ENCODE measurements around the gene CLIC1.

CLIC1 gene

DNA sequence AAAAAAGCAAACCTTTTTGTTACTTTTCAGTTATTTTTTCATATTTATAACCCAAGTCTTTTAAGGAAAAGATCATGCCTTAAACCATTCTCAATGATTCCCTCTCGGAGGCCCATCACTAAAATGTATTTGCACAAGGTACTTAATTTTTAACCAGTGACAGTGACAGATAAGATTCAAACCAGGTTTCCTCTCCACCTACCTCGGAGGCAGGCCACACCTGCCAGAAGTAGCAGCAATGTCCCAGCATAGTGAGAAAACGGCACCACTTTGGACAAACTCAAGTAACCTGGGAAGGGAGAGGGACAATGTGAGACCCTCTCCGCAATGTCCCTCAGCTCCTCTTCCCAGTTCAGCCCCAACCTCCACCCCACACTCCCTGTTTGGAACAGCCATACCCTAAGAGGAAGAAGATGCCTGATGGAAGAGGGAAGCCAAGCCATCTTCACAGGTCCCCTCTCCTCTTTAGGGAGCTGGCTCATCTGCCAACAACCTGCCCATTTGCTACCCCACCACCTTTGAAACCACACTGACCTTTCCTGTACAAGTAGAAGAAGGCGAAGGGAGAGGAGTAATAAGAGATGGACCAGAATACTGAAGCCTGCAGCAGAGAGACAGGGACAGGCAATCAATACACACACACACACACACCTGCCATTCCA is 35.5 kb downstream of the CLIC1 start:
- no peak for DNase-seq

DNA sequence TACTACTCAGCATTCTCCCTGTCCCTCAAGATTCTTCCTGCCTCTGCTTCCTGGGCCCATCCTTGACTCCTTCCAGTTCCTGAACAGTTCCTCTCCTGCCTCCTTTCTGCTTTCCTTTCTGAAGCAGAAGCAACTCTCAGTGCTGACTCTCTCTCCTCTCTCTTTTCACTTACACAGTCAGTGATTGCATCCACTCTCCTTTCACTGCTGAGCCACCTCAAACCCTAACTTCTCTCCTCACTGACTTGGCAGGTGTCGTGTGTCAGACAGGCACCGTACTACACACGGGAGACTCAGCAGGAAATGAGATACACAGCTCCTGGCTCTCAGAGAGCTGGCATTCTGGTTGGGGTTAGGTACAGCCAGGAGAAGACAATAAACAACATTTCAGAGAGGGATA is 38.8 kb downstream of the CLIC1 start:
- DNase-seq = no peak

DNA sequence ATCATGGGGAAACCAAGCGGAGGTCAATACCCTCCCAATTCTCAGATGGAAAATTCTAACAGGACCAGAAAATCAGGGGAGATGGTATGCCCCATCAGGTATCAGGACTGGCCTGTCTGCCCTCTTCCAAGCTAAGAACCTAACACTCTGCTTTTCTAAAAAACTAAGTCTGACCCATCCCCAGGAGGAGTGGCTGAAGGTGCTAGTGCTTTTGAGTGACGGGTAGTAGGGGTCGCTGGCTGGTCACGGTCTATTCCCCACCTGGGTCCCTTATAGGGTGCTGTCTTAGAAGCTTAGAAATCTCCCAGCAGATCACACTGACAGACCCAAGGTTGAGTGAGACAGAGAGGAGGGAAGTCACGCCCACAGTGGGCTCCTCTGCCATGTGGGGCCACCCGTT is 42.8 kb downstream of the CLIC1 start:
- DNase-seq = no peak

DNA sequence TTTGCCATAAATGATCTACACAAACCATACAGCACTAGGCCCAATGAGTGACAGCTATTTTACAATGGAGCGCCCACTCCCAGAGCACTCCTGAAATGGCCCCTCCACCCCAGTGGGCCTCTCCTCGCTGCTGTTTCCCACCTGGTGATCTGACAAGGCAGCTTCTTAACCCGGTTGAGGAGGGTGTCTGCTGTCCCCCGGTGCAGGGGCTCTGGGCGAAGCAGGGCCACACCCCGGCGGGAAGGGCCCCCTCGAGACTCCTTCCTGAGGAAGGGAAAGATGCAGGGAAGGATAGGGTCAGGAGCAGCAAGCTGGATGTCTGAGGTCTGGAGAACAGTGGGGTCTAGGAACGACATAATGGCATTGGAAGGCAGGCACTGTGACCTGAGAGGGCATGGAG is 43.4 kb downstream of the CLIC1 start:
- no peak for DNase-seq

DNA sequence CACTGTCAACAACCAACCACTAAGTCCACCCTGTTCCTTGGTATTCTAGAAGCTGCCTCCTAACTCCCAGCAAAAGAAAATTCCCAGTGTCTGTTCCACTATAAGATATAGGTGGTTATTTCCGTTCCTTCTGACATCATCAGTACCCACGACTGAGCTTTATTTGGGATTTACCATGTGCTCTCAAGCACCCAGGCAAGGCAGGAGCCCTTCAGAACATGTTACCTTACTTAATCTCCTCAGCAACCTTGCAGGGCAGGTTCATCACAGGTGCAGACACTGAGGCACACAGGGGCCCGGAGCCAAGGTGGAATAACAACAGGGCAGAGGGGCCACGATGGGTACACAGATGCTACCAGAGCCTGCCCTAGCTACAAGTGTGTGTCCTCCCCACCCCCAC is 44.0 kb downstream of the CLIC1 start:
- DNase-seq = no peak

DNA sequence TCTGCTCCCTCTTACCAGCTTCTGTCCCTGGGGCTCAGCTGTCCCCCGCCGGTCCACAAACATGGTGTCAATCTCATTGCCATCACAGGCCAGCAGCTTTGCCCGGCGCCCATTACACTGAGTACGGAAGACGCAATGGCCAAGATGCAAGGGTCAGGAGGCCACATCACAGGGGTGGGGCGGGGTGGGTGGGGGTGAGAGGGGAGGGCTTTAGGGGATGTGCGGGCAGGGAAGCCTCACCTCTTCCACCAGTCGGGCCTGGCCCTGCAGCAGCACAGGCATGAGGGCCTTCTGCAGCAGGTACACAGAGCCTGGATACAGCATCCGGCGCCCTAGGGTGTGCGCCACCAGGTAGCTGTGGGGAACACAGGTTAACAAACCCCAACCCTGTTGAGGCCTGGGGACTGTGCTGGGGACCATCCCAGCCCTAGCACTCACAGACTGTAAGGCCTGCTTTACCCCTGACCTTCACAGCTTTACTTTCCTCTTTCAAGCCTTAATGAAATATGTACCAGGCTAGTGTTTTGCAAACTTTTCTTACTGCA is 44.7 kb downstream of the CLIC1 start:
- DNase-seq = no peak

DNA sequence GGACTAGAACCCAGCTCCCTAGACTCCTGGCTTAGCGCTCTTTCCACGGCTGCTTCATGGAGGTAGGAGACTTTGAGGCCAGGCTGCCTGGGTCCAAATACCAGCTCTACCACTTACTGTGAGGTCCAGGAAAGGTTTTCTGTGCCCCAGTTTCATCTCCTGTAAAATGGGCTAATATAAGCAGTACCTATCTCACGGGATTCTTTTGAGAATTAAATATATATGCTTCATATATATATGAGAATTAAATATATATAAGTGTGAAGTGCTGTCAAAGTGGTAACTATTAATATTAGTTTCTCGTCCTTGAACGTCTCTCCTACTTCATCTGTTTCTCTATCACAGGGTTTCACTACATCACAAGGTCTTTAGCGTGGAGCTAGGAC is 45.3 kb downstream of the CLIC1 start:
- no peak for DNase-seq

DNA sequence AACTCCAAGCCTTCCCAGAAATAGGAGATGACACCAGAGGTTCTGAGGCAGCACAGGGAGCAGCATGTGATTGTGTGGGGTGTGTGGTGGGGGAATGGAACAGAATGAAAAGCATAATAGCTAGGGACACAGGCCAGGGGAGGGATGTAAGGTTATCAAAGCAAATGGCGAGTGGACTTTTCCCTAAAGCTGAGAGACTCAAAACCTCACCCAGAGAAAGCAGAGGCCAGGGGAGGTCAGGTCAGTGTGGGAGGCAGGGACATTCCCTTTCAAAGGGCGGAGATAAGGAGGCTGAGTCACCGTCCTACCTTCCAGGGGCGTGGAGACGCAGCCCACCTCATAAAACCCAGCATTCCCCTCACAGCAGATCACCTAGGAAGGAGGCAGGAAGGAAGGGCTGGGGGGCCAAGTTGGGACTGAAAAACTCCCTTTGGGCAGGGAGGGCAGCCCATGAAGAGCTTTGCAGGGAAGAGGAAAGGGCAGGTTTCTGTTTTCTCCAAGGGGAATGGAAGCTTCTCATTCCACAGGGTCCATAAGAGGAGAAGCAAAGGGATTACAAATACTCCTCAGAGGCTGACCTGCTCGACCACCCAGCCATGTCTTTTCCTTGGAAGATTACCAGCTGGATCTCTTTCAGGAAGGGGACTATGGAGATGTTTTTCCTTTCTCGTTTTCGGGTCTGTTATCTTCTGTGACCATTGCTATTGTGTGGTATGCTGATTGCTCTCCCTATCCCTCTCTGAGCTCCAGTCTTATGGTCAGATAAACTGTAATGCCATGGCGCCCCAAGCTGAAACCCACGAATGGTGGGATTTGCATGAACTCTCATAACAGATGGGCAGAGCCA is 45.9 kb downstream of the CLIC1 start:
- no peak for DNase-seq

DNA sequence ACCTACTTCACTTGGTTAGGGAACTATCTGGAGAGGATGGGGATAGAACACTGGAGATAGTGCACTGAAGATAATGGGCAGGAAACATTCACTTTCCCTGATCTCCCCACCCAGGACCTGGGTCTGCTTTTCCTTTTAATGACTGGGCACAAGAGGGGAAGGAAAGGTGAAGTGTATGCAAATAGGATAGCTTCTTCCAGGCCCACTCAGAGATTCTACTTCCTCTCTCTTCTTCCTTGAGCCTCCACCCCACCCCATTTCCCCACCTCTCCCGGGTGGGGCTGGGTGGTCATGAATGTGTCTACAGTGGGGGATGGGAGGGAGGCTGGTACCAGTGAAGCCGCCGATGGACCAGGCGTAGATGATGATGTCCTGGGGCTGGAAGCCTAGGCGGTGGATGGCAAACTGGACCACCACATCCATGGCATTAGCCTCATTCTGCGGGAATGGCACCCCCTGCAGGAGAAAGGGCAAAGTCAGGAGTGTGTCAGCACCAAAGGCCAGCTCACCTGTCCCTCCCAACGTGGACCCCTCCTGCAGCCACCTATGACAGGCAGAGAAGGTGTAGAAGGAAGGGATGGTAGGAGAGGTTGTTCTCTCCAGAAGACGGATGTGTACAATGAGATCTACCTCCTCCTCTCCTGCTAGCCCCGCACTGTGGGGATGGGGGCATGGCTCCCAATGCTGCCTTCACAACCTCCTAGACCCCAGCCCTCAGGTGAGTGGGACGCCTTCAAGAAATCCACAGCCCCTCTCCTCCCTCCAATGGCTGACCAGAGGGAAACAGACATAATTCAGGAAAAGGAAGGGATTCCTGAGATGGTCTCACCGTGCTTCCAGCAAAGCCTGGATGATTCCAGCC is 46.9 kb downstream of the CLIC1 start:
- DNase-seq = no peak

DNA sequence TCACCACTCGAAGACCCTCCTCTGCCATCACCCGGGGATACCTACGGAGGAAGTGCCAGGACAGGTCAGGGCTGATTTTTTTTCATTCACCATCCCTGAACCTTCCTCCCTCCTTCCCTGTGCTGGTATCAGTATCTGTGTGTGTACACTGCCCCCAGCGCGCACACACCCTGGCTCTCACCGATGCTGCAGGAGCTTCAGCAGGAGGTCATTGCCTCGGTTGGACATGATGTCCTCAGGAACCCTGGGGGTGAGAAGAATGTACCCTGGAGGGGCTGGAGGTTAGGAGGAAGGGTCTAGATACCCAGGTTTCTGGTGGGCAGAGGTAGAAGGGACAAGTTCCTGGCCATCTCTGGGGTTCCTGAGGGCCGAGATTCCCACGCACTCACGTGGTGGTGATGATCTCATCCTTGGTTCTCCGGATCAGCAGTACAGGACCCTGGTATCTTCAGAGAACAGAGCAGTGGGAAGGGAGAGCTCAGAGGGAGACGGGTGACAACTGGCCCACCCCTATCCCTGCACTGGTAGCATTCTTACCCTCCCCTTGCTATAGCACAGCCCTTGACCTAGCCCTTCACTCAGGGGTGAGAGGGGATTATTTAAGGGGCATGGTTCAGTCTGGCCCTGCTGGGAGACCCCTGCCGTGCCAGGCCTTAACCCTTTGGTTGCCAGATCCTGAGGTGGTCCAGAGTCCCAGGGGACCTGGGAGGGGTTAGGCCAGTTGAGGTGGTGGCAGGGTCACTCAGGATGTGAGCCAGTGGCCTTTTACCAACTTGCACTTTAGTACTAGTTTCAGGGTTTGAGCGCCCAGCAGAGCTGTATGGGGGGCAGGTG is 48.3 kb downstream of the CLIC1 start:
- DNase-seq = no peak

DNA sequence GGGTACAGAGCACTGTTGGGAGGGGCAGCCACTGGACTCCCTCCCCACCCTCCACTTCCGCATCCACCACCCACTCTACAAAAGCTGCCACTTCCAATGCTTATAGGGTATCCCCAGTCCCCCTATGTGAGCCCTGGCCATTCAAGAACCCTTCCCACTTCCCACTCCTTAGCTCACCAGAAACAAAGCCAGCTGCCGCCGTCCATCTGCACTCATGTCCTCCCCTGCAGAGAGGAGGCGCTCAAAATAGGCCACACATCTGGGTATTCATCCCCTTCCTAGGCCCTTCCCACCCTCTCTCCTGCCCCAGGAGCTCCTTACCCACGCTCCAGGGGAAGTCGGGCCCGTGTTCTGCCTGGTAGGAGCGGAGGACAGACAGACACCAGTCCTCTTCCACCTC is 49.0 kb downstream of the CLIC1 start:
- DNase-seq = no peak

DNA sequence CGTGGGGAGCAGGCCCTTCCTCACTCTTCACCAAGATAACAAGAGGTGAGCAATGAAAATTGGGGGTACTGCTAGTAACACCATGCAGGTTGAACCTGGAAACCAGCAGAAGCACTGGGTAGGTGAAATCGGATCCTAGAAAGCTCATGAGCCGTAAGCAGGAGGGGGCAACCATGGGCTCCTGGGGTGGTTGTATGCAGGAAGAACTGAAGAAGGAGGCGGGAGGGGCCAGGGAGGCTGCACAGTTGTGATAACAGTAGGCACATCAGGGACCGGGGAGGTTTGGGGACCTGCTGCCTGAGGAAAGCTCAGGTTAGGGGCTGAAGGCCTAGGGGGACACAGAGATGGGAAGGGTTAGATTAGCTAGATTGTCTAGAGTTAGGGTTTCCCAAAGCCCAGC is 49.8 kb downstream of the CLIC1 start:
- no peak for DNase-seq

DNA sequence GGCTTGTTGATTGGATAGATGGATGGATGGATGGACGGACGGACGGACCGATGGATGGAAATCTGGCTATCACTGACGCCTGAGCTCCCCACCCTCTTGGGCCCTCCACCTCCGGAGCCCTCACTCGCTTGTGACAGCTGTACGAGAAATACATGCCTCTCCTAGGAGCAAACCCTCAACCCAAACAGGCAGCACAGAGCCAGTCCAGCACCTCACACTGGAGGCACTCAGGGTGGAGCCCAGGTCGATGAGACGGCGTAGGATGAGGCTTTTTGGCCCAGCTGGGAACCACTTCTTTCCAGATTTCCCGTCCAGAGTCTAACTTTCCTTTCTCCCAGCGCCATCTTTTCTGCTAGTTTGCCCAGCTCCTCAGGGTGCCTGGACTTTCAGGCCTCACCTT is 52.7 kb downstream of the CLIC1 start:
- no peak for DNase-seq

DNA sequence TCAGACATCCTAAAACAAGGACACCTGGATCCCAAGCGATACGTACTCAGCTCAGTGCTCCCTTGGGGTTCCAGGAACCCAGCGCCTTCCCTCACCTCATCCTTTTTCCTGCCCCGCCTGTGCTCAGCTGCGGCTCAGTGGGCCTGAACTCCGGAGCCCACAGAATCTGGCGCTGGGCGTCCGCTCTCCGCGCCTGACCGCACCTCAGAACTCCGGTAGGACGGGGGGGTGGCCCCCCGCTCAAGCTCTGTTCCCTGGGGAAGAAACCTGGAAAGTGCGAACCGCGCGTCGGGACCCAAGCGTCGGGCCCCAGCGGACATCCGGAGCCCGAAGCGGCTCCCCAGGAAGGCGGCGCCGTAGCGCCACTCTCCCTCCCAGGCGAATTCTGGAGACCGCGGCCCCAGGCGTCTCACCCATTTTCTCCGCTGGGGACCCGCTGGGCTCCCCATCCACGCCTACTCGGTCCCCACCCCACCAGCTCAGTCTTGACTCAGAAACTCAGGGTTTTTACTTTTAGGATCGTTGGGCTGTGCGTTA is 55.1 kb downstream of the CLIC1 start:
- DNase-seq = no peak

Measured in NCI-H1694 treated with DMSO at 0.1 percent for 48 hours (cell line).